Progenitor cell of endocrine pancreas (in vitro differentiated cells): ENCODE data around the gene UBASH3A. TPM values are rescaled to one million over a fixed set of nuclear protein-coding genes. Genes with fewer than 3 reads are reported as not detected.
A peak's percentile ranks its signal among the peaks of the same experiment; 100 is the strongest.

Source experiments
- DNase-seq: peaks from one replicate; pipeline ENCODE4 v3.0.0; 2021; ENCODE audit warnings: low spot score; ENCODE audit not compliant: unreplicated experiment
- H3K27ac Mint-ChIP-seq: 2 replicates; pipeline ENCODE4 v1.8.0; 2021; ENCODE audit warnings: mild to moderate bottlenecking, moderate library complexity, mixed read lengths
- H3K27me3 Mint-ChIP-seq: 2 replicates; pipeline ENCODE4 v1.8.0; 2021; ENCODE audit warnings: mixed read lengths
- H3K36me3 Mint-ChIP-seq: 2 replicates; pipeline ENCODE4 v1.8.0; 2022; ENCODE audit warnings: mixed read lengths; ENCODE audit not compliant: insufficient read depth
- H3K4me1 Mint-ChIP-seq: 2 replicates; pipeline ENCODE4 v1.8.0; 2021; ENCODE audit warnings: low read depth, mixed read lengths
- H3K4me3 Mint-ChIP-seq: 2 replicates; pipeline ENCODE4 v1.8.0; 2021; ENCODE audit warnings: low read depth, mild to moderate bottlenecking, moderate library complexity, mixed read lengths
- H3K9me3 Mint-ChIP-seq: 2 replicates; pipeline ENCODE4 v1.8.0; 2021; ENCODE audit warnings: low read depth, mixed read lengths
- total RNA-seq: library from RNA; stranded (reverse); gene quantifications from 2 replicates; pipeline ENCODE4 v1.2.1, GENCODE V29; 2021
- TF ChIP-seq, protein P1 (sequence below): fragments of 200-600 bp; sonication (generic); IDR thresholded peaks from one replicate; pipeline ENCODE4 v1.5.0; 2021; ENCODE audit warnings: antibody characterized with exemption, mild to moderate bottlenecking; ENCODE audit not compliant: unreplicated experiment

UBASH3A gene
- total RNA-seq, 1 donor from 2014 or later = not detected

DNA sequence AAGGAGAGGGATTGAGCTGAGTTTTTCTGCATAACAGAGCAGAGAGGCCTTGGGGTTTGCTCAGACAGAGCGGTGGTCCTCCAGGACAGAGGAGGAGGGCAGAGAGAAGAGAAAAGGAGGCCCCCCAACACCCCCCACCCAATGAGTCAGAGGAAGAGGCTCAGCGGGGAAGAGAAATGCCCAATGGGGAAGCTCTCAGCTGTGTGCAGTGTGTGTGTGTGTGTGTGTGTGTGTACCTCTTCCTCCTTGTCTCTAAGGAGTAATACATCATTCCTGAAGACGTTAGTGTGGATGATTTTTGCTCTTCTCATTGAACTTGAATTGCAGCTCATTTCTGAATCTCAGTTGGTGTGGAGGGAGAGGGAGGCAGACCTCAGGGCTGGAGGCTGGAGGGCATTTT, 16.5 kb upstream of the UBASH3A start:
- peak overlapping the region; percentile 99 for H3K27ac Mint-ChIP-seq
- H3K9me3 Mint-ChIP-seq = peaks cover 3% of the 10 kb centered on the region
- H3K36me3 Mint-ChIP-seq = peaks cover 3% of the 10 kb centered on the region
- no peak overlapping the region for H3K4me3 Mint-ChIP-seq
- H3K4me1 Mint-ChIP-seq = peaks cover 64% of the 10 kb centered on the region
- no peak for DNase-seq
- H3K27me3 Mint-ChIP-seq = no peaks in the 10 kb centered on the region
- TF ChIP-seq, protein P1, sequence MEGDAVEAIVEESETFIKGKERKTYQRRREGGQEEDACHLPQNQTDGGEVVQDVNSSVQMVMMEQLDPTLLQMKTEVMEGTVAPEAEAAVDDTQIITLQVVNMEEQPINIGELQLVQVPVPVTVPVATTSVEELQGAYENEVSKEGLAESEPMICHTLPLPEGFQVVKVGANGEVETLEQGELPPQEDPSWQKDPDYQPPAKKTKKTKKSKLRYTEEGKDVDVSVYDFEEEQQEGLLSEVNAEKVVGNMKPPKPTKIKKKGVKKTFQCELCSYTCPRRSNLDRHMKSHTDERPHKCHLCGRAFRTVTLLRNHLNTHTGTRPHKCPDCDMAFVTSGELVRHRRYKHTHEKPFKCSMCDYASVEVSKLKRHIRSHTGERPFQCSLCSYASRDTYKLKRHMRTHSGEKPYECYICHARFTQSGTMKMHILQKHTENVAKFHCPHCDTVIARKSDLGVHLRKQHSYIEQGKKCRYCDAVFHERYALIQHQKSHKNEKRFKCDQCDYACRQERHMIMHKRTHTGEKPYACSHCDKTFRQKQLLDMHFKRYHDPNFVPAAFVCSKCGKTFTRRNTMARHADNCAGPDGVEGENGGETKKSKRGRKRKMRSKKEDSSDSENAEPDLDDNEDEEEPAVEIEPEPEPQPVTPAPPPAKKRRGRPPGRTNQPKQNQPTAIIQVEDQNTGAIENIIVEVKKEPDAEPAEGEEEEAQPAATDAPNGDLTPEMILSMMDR = no peak

GRCh38 chr21:42387843-42388340, 15.8 kb upstream of the UBASH3A start:
- H3K9me3 Mint-ChIP-seq = peaks cover 3% of the 10 kb centered on the region
- H3K4me1 Mint-ChIP-seq = peaks cover 69% of the 10 kb centered on the region
- DNase-seq = no peak
- TF ChIP-seq, protein P1 = no peak
- H3K4me3 Mint-ChIP-seq = no peak overlapping the region
- no peaks in the 10 kb centered on the region for H3K36me3 Mint-ChIP-seq
- H3K27ac Mint-ChIP-seq = peak overlapping the region; percentile 99
- H3K27me3 Mint-ChIP-seq = no peaks in the 10 kb centered on the region

DNA sequence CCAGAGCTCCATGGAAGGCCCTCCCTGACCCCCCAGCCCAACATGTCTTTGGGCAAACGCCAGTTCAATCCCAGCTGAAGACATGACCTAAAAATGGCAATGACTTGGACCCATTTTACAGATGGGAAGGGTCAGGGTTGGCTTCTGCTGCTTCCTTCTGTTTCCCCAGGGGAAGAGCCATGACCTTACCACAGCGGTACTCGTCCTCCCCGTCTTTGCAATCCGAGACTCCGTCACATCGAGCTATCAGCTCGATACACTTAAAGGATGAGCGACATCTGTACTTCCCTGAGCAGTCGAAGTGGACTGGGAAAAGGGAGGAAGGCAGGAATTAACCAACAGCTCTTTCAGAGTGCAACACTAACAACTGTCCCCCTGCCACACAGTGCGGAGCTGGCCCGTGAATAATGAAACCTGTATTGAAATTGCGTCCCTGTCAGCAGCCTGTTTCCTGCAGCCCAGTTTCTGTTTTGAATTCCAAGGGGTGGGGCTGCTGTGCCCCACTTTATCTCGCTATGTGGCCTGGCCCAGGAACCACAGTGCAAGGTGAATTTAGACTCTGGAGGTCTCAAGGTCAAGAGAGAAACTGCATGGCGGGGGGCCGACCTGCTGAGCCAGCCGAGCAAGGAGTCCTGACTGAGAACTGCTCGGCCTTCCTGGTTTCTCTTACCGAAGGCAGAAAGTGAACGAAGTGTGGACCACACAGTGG, 14.8 kb upstream of the UBASH3A start:
- no peaks in the 10 kb centered on the region for H3K27me3 Mint-ChIP-seq
- H3K9me3 Mint-ChIP-seq = peaks cover 3% of the 10 kb centered on the region
- DNase-seq = peak; percentile 47
- H3K36me3 Mint-ChIP-seq = no peaks in the 10 kb centered on the region
- peaks cover 72% of the 10 kb centered on the region for H3K4me1 Mint-ChIP-seq
- H3K27ac Mint-ChIP-seq = peak overlapping the region; percentile 99
- peak overlapping the region; percentile 50 for H3K4me3 Mint-ChIP-seq
- TF ChIP-seq, protein P1 = no peak

DNA sequence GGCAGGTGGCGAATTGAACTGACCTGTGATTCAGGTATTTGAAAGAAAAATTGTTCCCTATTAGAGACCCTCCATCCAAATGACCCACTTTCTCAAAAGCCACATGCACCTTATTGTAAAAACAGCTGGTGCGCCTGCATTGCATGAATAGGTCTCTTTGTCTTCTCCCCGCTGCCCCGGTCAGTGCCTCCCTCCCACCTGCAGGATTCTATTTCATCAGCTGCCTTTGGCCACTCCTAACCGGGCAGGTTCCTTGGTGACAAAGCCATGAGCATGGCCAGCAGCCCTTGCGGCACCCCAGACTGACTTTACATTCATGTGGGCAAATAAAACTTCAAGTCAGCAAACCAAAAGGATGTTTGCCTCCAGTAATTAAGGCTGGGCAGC, 14.3 kb upstream of the UBASH3A start:
- peak; percentile 53 for DNase-seq
- TF ChIP-seq, protein P1 = no peak
- Mint-ChIP-seq H3K27ac (peak overlapping the region; percentile 99), H3K9me3 (peaks cover 3% of the 10 kb centered on the region), H3K4me3 (peak overlapping the region; percentile 50), H3K36me3 (no peaks in the 10 kb centered on the region), H3K27me3 (no peaks in the 10 kb centered on the region), H3K4me1 (peaks cover 69% of the 10 kb centered on the region)

GRCh38 chr21:42390193-42390592, 13.5 kb upstream of the UBASH3A start:
- Mint-ChIP-seq H3K4me1 (peaks cover 67% of the 10 kb centered on the region), H3K4me3 (no peak overlapping the region), H3K27me3 (no peaks in the 10 kb centered on the region), H3K27ac (peak overlapping the region; percentile 99), H3K9me3 (peaks cover 3% of the 10 kb centered on the region), H3K36me3 (no peaks in the 10 kb centered on the region)
- TF ChIP-seq, protein P1 = no peak
- DNase-seq = no peak
